IMR-90 (cell line): Measurements from ENCODE around the gene MEF2A. TPM values are rescaled to one million over a fixed set of nuclear protein-coding genes. Genes with fewer than 3 reads are reported as not detected.
"Not testable (repeated sequence)": the region's sequence is repeated elsewhere in the genome, so short reads cannot be mapped to it uniquely, and the experiment has no call there.

ENCODE experiments used
- ATAC-seq: fragments of 200-7000 bp; cut with Tn5 transposase; 2 replicates; pipeline ENCODE4 v1.9.1; 2020; ENCODE audit warnings: low read depth, mild to moderate bottlenecking, moderate library complexity
- BruUV-seq: library from RNA; stranded (reverse); fragments of 400-500 nt; replicated peaks from 2 replicates; lab custom pipeline; 2021; lab: Mats Ljungman, UMichigan
- CTCF ChIA-PET: fragments of 300-600 bp; formaldehyde crosslinking; extraction: SDS; loops from one replicate; lab custom pipeline; 2021; ENCODE audit warnings: antibody characterized with exemption; lab: Yijun Ruan, JAX
- POLR2A ChIA-PET: fragments of 300-600 bp; sonication (Branson Sonifier 250); formaldehyde crosslinking; loops from one replicate; lab custom pipeline; 2022; ENCODE audit warnings: antibody characterized with exemption; ENCODE audit not compliant: unreplicated experiment; lab: Charles Lee
- DNase-seq: peaks from one replicate; pipeline ENCODE4 v3.0.0; 2013
- H2AFZ ChIP-seq: replicated peaks from 2 replicates; pipeline ENCODE3; 2013; ENCODE audit warnings: low read length, mild to moderate bottlenecking; ENCODE audit not compliant: poor library complexity
- H2AK5ac ChIP-seq: 2 replicates; pipeline ENCODE4 v1.6.1; 2013; ENCODE audit warnings: low read depth, low read length, inconsistent platforms
- H2AK9ac ChIP-seq: replicated peaks from 2 replicates; pipeline ENCODE3; 2013; ENCODE audit warnings: mild to moderate bottlenecking, low read depth, low read length, moderate library complexity; ENCODE audit not compliant: poor library complexity
- H2BK120ac ChIP-seq: 2 replicates; pipeline ENCODE4 v1.6.1; 2013; ENCODE audit warnings: low read depth, low read length, inconsistent platforms
- H2BK15ac ChIP-seq: 3 replicates; pipeline ENCODE4 v1.6.1; 2013; ENCODE audit warnings: low read depth, low read length, inconsistent platforms
- H2BK20ac ChIP-seq: 2 replicates; pipeline ENCODE4 v1.6.1; 2013; ENCODE audit warnings: low read depth, mild to moderate bottlenecking, inconsistent platforms, low read length, moderate library complexity
- H2BK5ac ChIP-seq: 2 replicates; pipeline ENCODE4 v1.6.1; 2013; ENCODE audit warnings: mild to moderate bottlenecking, low read depth, low read length, inconsistent platforms; ENCODE audit not compliant: poor library complexity, severe bottlenecking
- H3K14ac ChIP-seq: replicated peaks from 2 replicates; pipeline ENCODE4 v1.6.1; 2013; ENCODE audit warnings: low read depth, low read length, inconsistent platforms
- H3K18ac ChIP-seq: 2 replicates; pipeline ENCODE4 v1.6.1; 2013; ENCODE audit warnings: low read depth, low read length, control low read depth
- H3K23ac ChIP-seq: 2 replicates; pipeline ENCODE4 v1.6.1; 2013; ENCODE audit warnings: low read depth, low read length, inconsistent platforms
- H3K27ac ChIP-seq: 2 replicates; pipeline ENCODE4 v1.5.1; 2013; ENCODE audit warnings: mild to moderate bottlenecking, control low read depth, low read length; ENCODE audit not compliant: insufficient read depth
- H3K27me3 ChIP-seq: 2 replicates; pipeline ENCODE4 v1.6.1; 2013; ENCODE audit warnings: low read length; ENCODE audit not compliant: control insufficient read depth, insufficient read depth
- H3K36me3 ChIP-seq: 2 replicates; pipeline ENCODE4 v1.6.1; 2013; ENCODE audit warnings: low read length, mixed read lengths; ENCODE audit not compliant: control insufficient read depth, insufficient read depth
- H3K4ac ChIP-seq: 2 replicates; pipeline ENCODE4 v1.6.1; 2013; ENCODE audit warnings: low read depth, low read length, inconsistent platforms
- H3K4me1 ChIP-seq: 2 replicates; pipeline ENCODE4 v1.6.1; 2013; ENCODE audit warnings: low read length, mixed read lengths; ENCODE audit not compliant: control insufficient read depth, insufficient read depth
- H3K4me2 ChIP-seq: 2 replicates; pipeline ENCODE4 v1.6.1; 2013; ENCODE audit warnings: low read depth, mild to moderate bottlenecking, control low read depth, low read length, moderate library complexity
- H3K4me3 ChIP-seq: 2 replicates; pipeline ENCODE4 v1.5.1; 2013; ENCODE audit warnings: low read depth, mild to moderate bottlenecking, control low read depth, low read length, moderate library complexity; ENCODE audit not compliant: insufficient read depth
- H3K56ac ChIP-seq: 2 replicates; pipeline ENCODE4 v1.6.1; 2013; ENCODE audit warnings: low read length, inconsistent platforms; ENCODE audit not compliant: insufficient read depth; ENCODE audit errors: extremely low read depth
- H3K79me1 ChIP-seq, 2 experiments: 2 replicates each; pipeline ENCODE4 v1.6.1; 2013; ENCODE audit warnings: low read length in 2 of 2, inconsistent platforms in 1 of 2, low read depth in 1 of 2
- H3K9ac ChIP-seq: 2 replicates; pipeline ENCODE4 v1.6.1; 2013; ENCODE audit warnings: low read depth, low read length, control low read depth
- H3K9me1 ChIP-seq: 2 replicates; pipeline ENCODE4 v1.6.1; 2013; ENCODE audit warnings: low read length, inconsistent platforms; ENCODE audit not compliant: insufficient read depth
- H3K9me3 ChIP-seq: 2 replicates; pipeline ENCODE4 v1.6.1; 2013; ENCODE audit warnings: low read length; ENCODE audit not compliant: control insufficient read depth, insufficient read depth
- H4K20me1 ChIP-seq: 2 replicates; pipeline ENCODE4 v1.6.1; 2013; ENCODE audit warnings: low read length, inconsistent platforms; ENCODE audit not compliant: insufficient read depth
- H4K5ac ChIP-seq: 2 replicates; pipeline ENCODE4 v1.6.1; 2013; ENCODE audit warnings: mild to moderate bottlenecking, low read depth, low read length, control low read depth
- H4K8ac ChIP-seq, 2 experiments: 2 replicates each; pipeline ENCODE4 v1.6.1; 2013; ENCODE audit warnings: low read depth in 2 of 2, low read length in 2 of 2, control low read depth in 1 of 2, inconsistent platforms in 1 of 2
- H4K91ac ChIP-seq: 2 replicates; pipeline ENCODE4 v1.6.1; 2013; ENCODE audit warnings: low read depth, low read length, inconsistent platforms; ENCODE audit not compliant: insufficient read depth
- MAZ ChIP-seq: IDR thresholded peaks from 2 replicates; pipeline ENCODE4 v1.6.1; 2012; ENCODE audit warnings: low read depth, mild to moderate bottlenecking, low read length, improper control_type of control experiment, moderate library complexity, borderline replicate concordance
- MXI1 ChIP-seq: IDR thresholded peaks from 2 replicates; pipeline ENCODE4 v1.6.1; 2012; ENCODE audit warnings: low read depth, mild to moderate bottlenecking, low read length, moderate library complexity, borderline replicate concordance
- NFE2L2 ChIP-seq: fragments of 150-350 bp; IDR thresholded peaks from 2 replicates; pipeline ENCODE4 v1.6.1; 2016; ENCODE audit warnings: low read depth, mild to moderate bottlenecking, low read length
- WGBS, 2 experiments: methylation state at CpG; one replicate each; pipeline versions ENCODE4 v1.1.5 to v1.1.7; 2013; ENCODE audit warnings: missing lambda C conversion rate in 2 of 2; ENCODE audit not compliant: insufficient read length in 1 of 2; ENCODE audit errors: extremely low coverage in 2 of 2; 5-methylcytosine and 5-hydroxymethylcytosine counted together
- dilution Hi-C: fragments of 300-500 bp; cut with HindIII; formaldehyde crosslinking; loops from one replicate; pipeline ENCODE4 v1.14.3; 2018; ENCODE audit warnings: low sequenced_read_pairs; ENCODE audit not compliant: unreplicated experiment
- in situ Hi-C: fragments of 300-500 bp; cut with MboI; formaldehyde crosslinking; loops from 3 replicates; pipeline ENCODE4 v1.14.3; 2019; ENCODE audit warnings: low sequenced_read_pairs, inconsistent platforms, mixed read lengths
- intact Hi-C: fragments of 100-400 bp; cut with micrococcal nuclease; formaldehyde crosslinking; loops from 2 replicates; pipeline ENCODE4 v1.10.0; 2022
- polyA plus RNA-seq, 3 experiments: library from polyadenylated mRNA; depleted of rRNA; stranded (reverse); fragments of >200 nt; gene quantifications; 2 replicates each; pipeline ENCODE4 v1.2.3, GENCODE V29; 2012; ENCODE audit warnings: low replicate concordance in 1 of 3
- total RNA-seq: library from RNA; depleted of rRNA; stranded (reverse); fragments of >200 nt; gene quantifications from 2 replicates; pipeline ENCODE4 v1.2.3, GENCODE V29; 2012

The MEF2A gene
- total and polyA plus RNA-seq, 2 of the 4 experiments (the other 2 are of a cell fraction) = 16.1 to 16.7 TPM

GRCh38 chr15:99518191-99518590, 47.6 kb upstream of the MEF2A start (continued):
- TF ChIP-seq MXI1 = no peak
- no peak for TF ChIP-seq MAZ
- TF ChIP-seq NFE2L2 = no peak

DNA sequence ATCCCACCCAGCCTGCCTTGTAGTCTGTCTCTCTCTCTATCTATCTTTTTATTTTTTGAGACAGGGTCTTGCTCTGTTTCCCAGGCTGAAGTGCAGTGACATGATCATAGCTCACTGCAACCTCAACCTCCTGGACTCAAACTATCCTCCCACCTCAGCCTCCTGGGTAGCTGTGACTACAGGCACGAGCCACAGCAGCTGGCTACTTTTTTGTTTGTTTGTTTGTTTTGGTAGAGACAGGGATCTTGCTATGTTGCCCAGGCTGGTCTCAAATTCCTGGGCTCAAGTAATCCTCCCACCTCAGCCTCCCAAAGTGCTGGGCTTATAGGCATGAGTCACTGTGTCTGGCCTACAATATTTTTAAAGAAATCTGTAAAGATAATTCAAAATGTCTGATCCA, 46.4 kb upstream of the MEF2A start:
- WGBS, 2 experiments = no CpG with 5 or more reads among the region's 1 CpG
- BruUV-seq, H3K18ac ChIP-seq: not testable (repeated sequence)

More for the DNA sequence above, 46.4 kb upstream of the MEF2A start:
- DNase-seq, H3K14ac ChIP-seq, dilution Hi-C loops, H3K23ac ChIP-seq, H4K5ac ChIP-seq, H4K8ac ChIP-seq, H2BK20ac ChIP-seq, H3K27me3 ChIP-seq, H3K27ac ChIP-seq, H3K56ac ChIP-seq, H2BK5ac ChIP-seq, H3K79me1 ChIP-seq, H3K9me3 ChIP-seq, POLR2A ChIA-PET, H2BK120ac ChIP-seq, H3K4me3 ChIP-seq, in situ Hi-C loops, H3K36me3 ChIP-seq, H4K91ac ChIP-seq, H4K20me1 ChIP-seq, H3K4me2 ChIP-seq, intact Hi-C loops, H2AK9ac ChIP-seq, H3K4ac ChIP-seq, H3K9ac ChIP-seq, H3K9me1 ChIP-seq, H3K4me1 ChIP-seq, H2BK15ac ChIP-seq, CTCF ChIA-PET, ATAC-seq, H2AK5ac ChIP-seq, H2AFZ ChIP-seq: not testable (repeated sequence)
